Occipital lobe (tissue), 2 donors: Measurements from ENCODE around the gene HDDC3. TPM values are rescaled to one million over a fixed set of nuclear protein-coding genes. Genes with fewer than 3 reads are reported as not detected.

Experiments used
- DNase-seq: peaks from one replicate; lab custom pipeline; 2025; lab: John Stamatoyannopoulos, UW
- total RNA-seq: library from RNA; depleted of rRNA; stranded (reverse); fragments of >200 nt; gene quantifications from one replicate; pipeline ENCODE4 v1.2.3, GENCODE V29; 2014

The HDDC3 gene
- total RNA-seq, 1 donor from 2014 or later, result 11.7 TPM

- DNase-seq, result no peak
Measured at GRCh38 chr15:90892498-90893174, 39.7 kb downstream of the HDDC3 start.

DNA sequence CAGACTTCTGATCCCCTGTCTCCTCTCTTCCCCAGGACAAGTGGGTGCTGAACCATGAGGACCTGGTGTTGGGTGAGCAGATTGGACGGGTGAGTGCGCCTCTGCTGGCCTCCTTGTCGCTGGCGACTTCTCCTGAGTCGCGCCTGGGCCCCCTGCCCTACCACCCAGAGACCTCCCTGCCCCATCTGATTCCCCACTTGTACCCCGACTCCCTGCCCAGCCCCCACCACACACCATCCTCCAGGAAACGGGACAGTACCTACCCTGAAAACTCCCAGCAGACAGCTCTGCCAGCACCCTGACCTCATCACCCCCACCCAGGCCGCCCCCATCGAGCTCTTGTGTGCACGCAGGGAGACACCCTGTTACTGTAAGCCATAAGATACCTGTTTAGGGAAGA lies 40.3 kb downstream of the HDDC3 start:
- no peak for DNase-seq

DNA sequence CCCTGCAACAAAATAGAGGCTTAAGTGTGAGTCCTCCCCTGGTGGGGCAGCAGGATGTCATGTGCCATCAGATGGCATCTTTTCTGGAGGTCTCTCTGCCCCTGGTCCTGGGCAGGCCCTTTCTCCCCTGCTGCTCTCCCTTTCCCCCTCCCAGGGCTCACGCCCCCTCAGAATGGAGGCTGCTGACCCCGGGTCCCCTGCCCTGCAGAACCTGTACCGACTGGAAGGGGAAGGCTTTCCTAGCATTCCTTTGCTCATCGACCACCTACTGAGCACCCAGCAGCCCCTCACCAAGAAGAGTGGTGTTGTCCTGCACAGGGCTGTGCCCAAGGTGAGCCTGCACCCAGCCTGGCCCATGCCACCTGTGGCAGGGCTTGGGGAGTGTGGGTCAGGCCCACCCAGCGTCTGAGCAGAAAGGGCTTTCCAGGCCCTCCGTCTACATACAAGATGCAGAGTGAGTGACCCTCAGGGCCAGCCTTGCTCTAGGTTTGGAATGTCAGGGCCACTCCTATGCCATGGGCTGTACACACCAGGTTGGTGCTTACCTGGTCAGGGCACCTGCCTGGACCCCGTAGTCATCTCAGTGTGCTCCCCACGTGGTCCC lies 40.9 kb downstream of the HDDC3 start:
- no peak for DNase-seq

DNA sequence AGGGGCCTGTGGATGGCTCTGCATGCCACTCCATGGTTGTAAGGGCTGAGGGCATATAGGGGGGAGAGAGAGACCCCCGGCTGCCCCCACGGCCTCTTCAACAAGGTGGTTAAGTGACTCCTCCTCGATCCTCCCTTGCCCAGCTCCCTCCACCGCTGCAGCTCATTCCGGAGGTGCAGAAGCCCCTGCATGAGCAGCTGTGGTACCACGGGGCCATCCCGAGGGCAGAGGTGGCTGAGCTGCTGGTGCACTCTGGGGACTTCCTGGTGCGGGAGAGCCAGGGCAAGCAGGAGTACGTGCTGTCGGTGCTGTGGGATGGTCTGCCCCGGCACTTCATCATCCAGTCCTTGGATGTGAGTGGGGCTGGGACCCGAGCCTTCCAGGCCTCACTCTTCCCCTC lies 41.5 kb downstream of the HDDC3 start:
- DNase-seq, result no peak

DNA sequence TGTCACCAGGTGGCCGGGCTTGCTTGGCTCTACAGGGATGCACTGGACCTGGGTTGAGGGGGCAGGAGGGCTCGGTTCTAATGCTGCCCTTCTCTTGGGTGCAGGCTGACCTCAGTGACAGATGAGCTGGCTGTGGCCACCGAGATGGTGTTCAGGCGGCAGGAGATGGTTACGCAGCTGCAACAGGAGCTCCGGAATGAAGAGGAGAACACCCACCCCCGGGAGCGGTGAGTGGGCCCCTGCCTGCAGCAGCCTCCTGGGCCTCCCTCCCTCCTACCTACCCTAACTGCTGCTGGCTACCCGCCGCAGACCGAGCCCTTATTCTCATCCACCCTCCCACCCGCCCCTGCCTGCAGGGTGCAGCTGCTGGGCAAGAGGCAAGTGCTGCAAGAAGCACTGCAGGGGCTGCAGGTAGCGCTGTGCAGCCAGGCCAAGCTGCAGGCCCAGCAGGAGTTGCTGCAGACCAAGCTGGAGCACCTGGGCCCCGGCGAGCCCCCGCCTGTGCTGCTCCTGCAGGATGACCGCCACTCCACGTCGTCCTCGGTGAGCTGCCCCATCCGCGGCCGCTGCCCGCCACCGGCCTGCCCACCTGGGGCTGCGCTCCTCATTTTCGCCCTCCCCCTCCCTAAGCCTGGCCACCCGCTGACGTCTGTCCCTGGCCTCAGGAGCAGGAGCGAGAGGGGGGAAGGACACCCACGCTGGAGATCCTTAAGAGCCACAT lies 42.5 kb downstream of the HDDC3 start:
- no peak for DNase-seq

GRCh38 chr15:90889313-90889730 lies 43.0 kb downstream of the HDDC3 start:
- DNase-seq, result no peak

GRCh38 chr15:90887037-90887481 lies 45.3 kb downstream of the HDDC3 start:
- DNase-seq, result no peak

GRCh38 chr15:90886291-90886614 lies 46.1 kb downstream of the HDDC3 start:
- no peak for DNase-seq

- peak; percentile 38 for DNase-seq
Measured at GRCh38 chr15:90885432-90886290, 46.7 kb downstream of the HDDC3 start.

DNA sequence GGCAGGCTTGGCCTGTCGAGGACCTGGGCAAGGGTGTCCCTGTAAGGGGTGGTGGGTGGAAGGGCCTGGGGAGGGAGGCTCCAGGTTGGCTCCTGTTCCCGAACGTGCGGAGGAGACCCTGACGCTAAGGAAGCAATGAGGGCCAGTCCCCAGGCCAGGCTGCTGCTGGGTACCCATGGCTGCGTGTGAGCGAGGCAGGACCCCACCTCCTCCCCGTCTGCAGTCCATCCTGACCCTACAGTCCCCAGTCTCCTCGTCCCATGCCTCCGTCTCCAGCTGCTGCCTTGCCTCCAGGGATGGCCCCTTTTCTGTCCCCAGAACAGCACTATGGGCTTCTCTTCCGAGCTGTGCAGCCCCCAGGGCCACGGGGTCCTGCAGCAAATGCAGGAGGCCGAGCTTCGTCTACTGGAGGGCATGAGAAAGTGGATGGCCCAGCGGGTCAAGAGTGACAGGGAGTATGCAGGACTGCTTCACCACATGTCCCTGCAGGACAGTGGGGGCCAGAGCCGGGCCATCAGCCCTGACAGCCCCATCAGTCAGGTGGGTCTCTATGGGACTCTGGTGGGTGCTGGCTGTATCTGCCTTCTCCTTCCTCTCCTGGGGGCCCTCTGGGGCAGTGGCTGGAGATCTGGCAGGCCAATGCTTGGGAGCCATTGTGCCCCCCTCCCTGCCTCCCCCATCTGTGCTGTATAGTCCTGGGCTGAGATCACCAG lies 47.5 kb downstream of the HDDC3 start:
- no peak for DNase-seq

- no peak for DNase-seq
Measured at GRCh38 chr15:90883976-90884718, 48.2 kb downstream of the HDDC3 start, which contains the start of gene FES. TSS of gene FES (plus strand) at chr15:90884504. CDS start at chr15:90885046, 542 bp downstream.

DNA sequence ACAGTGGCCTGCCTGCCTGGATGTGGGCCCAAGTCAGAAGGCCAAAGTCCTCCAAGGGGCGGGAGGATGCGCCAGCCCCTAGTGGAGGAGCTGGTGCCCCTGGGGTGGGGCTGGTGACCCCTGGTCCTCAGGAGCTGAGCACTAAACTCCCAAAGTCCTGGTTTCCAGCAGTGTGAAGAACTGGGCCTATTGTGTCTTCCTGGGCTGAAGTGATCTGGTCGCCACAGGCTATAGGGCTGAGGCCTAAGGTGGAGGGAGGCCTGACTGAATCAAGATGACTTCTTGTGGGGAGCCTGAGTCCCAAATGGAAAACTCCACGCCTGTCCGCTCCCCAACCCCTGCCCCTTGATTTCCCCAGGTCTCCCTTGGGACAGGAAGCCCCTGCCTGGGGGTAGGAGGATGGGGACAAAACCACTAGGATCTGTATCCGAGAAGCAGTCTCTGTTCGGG lies 48.8 kb downstream of the HDDC3 start:
- DNase-seq, result no peak

DNA sequence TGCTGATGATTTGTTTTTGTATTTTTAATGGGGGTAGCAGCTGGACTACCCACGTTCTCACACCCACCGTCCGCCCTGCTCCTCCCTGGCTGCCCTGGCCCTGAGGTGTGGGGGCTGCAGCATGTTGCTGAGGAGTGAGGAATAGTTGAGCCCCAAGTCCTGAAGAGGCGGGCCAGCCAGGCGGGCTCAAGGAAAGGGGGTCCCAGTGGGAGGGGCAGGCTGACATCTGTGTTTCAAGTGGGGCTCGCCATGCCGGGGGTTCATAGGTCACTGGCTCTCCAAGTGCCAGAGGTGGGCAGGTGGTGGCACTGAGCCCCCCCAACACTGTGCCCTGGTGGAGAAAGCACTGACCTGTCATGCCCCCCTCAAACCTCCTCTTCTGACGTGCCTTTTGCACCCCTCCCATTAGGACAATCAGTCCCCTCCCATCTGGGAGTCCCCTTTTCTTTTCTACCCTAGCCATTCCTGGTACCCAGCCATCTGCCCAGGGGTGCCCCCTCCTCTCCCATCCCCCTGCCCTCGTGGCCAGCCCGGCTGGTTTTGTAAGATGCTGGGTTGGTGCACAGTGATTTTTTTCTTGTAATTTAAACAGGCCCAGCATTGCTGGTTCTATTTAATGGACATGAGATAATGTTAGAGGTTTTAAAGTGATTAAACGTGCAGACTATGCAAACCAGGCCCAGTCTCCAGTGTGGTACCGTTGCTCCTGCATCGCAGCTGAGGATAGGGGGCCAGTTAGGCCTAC lies 49.4 kb downstream of the HDDC3 start:
- DNase-seq, result no peak

DNA sequence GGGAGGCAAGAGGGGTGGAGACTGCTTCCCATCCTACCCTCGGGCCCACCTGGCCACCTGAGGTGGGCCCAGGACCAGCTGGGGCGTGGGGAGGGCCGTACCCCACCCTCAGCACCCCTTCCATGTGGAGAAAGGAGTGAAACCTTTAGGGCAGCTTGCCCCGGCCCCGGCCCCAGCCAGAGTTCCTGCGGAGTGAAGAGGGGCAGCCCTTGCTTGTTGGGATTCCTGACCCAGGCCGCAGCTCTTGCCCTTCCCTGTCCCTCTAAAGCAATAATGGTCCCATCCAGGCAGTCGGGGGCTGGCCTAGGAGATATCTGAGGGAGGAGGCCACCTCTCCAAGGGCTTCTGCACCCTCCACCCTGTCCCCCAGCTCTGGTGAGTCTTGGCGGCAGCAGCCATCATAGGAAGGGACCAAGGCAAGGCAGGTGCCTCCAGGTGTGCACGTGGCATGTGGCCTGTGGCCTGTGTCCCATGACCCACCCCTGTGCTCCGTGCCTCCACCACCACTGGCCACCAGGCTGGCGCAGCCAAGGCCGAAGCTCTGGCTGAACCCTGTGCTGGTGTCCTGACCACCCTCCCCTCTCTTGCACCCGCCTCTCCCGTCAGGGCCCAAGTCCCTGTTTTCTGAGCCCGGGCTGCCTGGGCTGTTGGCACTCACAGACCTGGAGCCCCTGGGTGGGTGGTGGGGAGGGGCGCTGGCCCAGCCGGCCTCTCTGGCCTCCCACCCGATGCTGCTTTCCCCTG lies 50.2 kb downstream of the HDDC3 start:
- no peak for DNase-seq

DNA sequence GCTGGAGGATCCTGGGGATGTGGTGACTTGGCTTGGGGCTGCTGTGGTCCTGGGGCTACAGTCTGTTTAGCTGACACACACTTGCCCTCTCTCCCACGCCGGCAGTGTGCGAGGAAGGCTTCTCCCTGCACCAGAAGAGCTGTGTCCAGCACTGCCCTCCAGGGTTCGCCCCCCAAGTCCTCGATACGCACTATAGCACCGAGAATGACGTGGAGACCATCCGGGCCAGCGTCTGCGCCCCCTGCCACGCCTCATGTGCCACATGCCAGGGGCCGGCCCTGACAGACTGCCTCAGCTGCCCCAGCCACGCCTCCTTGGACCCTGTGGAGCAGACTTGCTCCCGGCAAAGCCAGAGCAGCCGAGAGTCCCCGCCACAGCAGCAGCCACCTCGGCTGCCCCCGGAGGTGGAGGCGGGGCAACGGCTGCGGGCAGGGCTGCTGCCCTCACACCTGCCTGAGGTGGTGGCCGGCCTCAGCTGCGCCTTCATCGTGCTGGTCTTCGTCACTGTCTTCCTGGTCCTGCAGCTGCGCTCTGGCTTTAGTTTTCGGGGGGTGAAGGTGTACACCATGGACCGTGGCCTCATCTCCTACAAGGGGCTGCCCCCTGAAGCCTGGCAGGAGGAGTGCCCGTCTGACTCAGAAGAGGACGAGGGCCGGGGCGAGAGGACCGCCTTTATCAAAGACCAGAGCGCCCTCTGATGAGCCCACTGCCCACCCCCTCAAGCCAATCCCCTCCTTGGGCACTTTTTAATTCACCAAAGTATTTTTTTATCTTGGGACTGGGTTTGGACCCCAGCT lies 51.0 kb downstream of the HDDC3 start:
- DNase-seq, result no peak

GRCh38 chr15:90880381-90881145 lies 51.8 kb downstream of the HDDC3 start:
- DNase-seq, result no peak
